ENCODE results near the gene FZR1.

FZR1 gene

GRCh38 chr19:3530389-3530788 lies 24.3 kb downstream of the FZR1 start:
- in situ Hi-C loops (cut with MboI; ENCODE audit: low pct_unique_long_range_greater_than_20kb, low sequenced_read_pairs, unreplicated experiment) = no loop called here
- DNase-seq (ENCODE audit: low spot score) = no peak
- TF ChIP-seq CTCF (IDR thresholded peaks at IDR 0.05; ENCODE audit: extremely low read depth, insufficient read depth, missing control alignments) = no peak

- DNase-seq (ENCODE audit: low spot score) = no peak
- in situ Hi-C loops (cut with MboI; ENCODE audit: low pct_unique_long_range_greater_than_20kb, low sequenced_read_pairs, unreplicated experiment) = no loop called here
- TF ChIP-seq CTCF (IDR thresholded peaks at IDR 0.05; ENCODE audit: extremely low read depth, insufficient read depth, missing control alignments) = no peak
Measured at GRCh38 chr19:3531716-3532115, 25.6 kb downstream of the FZR1 start.

- DNase-seq (ENCODE audit: low spot score) = no peak
- TF ChIP-seq CTCF (IDR thresholded peaks at IDR 0.05; ENCODE audit: extremely low read depth, insufficient read depth, missing control alignments) = no peak
- in situ Hi-C loops (cut with MboI; ENCODE audit: low pct_unique_long_range_greater_than_20kb, low sequenced_read_pairs, unreplicated experiment) = no loop called here
Measured at GRCh38 chr19:3532154-3532786, 26.2 kb downstream of the FZR1 start.

GRCh38 chr19:3533033-3533432 lies 26.9 kb downstream of the FZR1 start:
- TF ChIP-seq CTCF (IDR thresholded peaks at IDR 0.05; ENCODE audit: extremely low read depth, insufficient read depth, missing control alignments) = no peak
- in situ Hi-C loops (cut with MboI; ENCODE audit: low pct_unique_long_range_greater_than_20kb, low sequenced_read_pairs, unreplicated experiment) = no loop called here
- DNase-seq (ENCODE audit: low spot score) = no peak

GRCh38 chr19:3533563-3534216 lies 27.6 kb downstream of the FZR1 start:
- in situ Hi-C loops (cut with MboI; ENCODE audit: low pct_unique_long_range_greater_than_20kb, low sequenced_read_pairs, unreplicated experiment) = no loop called here
- no peak for DNase-seq (ENCODE audit: low spot score)
- TF ChIP-seq CTCF (IDR thresholded peaks at IDR 0.05; ENCODE audit: extremely low read depth, insufficient read depth, missing control alignments) = no peak

GRCh38 chr19:3534375-3535234 lies 28.5 kb downstream of the FZR1 start:
- in situ Hi-C loops (cut with MboI; ENCODE audit: low pct_unique_long_range_greater_than_20kb, low sequenced_read_pairs, unreplicated experiment) = no loop called here
- TF ChIP-seq CTCF (IDR thresholded peaks at IDR 0.05; ENCODE audit: extremely low read depth, insufficient read depth, missing control alignments) = no peak

More at GRCh38 chr19:3534375-3535234, 28.5 kb downstream of the FZR1 start:
- no peak for DNase-seq (ENCODE audit: low spot score)
